Esophagus (tissue), 2 donors: ENCODE results near the gene GDF2. TPM values are rescaled to one million over a fixed set of nuclear protein-coding genes. Genes with fewer than 3 reads are reported as not detected.

Experiments
- H3K27ac ChIP-seq, 2 donors: one replicate each; pipeline ENCODE4 v1.5.1; 2013; ENCODE audit warnings: low read depth in 2 of 2, mild to moderate bottlenecking in 2 of 2, inconsistent platforms in 1 of 2, low read length in 1 of 2, moderate library complexity in 1 of 2
- H3K27me3 ChIP-seq, 2 donors: one replicate each; pipeline ENCODE4 v1.6.1; 2013; ENCODE audit warnings: low read length in 2 of 2, control low read depth in 1 of 2, mild to moderate bottlenecking in 1 of 2; ENCODE audit not compliant: insufficient read depth in 2 of 2, control insufficient read depth in 1 of 2
- H3K36me3 ChIP-seq, 2 donors: one replicate each; pipeline ENCODE4 v1.6.1; 2013; ENCODE audit warnings: low read length in 1 of 2; ENCODE audit not compliant: control insufficient read depth in 2 of 2, insufficient read depth in 2 of 2
- H3K4me1 ChIP-seq, 2 donors: one replicate each; pipeline ENCODE4 v1.6.1; 2013; ENCODE audit warnings: low read length in 1 of 2; ENCODE audit not compliant: control insufficient read depth in 2 of 2, insufficient read depth in 2 of 2
- H3K4me3 ChIP-seq, 2 donors: one replicate each; pipeline ENCODE4 v1.5.1; 2013; ENCODE audit warnings: low read length in 2 of 2, mild to moderate bottlenecking in 2 of 2, low read depth in 1 of 2, moderate library complexity in 1 of 2
- H3K9me3 ChIP-seq, 2 donors: one replicate each; pipeline ENCODE4 v1.6.1; 2013; ENCODE audit warnings: mild to moderate bottlenecking in 2 of 2, low read depth in 1 of 2, low read length in 1 of 2, moderate library complexity in 1 of 2; ENCODE audit not compliant: control insufficient read depth in 2 of 2, insufficient read depth in 1 of 2
- WGBS, 2 donors: extraction: QIAGEN DNeasy Blood & Tissue Kit; methylation state at CpG; one replicate each; pipeline ENCODE4 v1.1.7; 2013; 5-methylcytosine and 5-hydroxymethylcytosine counted together
- polyA plus RNA-seq, 2 donors: library from polyadenylated mRNA; stranded (reverse); fragments of 200-250 nt; gene quantifications; one replicate each; pipeline ENCODE4 v1.2.3, GENCODE V29; 2013
- donor health status: healthy with polysubstance abuse.
- donor health status: Bipolar disorder and iron deficiency.

Gene GDF2
- polyA plus RNA-seq, 2 donors = not detected

GRCh38 chr10:47354900-47355299 lies 32.6 kb downstream of the GDF2 start:
- H3K4me1 ChIP-seq = peaks cover 0 to under 1% of the 10 kb centered on the region in 2 donors
- H3K4me3 ChIP-seq = no peak overlapping the region
- H3K27me3 ChIP-seq = no peaks in the 10 kb centered on the region
- H3K9me3 ChIP-seq = no peaks in the 10 kb centered on the region
- H3K36me3 ChIP-seq = no peaks in the 10 kb centered on the region
- H3K27ac ChIP-seq = no peak overlapping the region
- whole genome bisulfite sequencing, 2 donors = 74 to 81% methylated on average over 1 of the region's 1 CpG

GRCh38 chr10:47356708-47357107 lies 34.5 kb downstream of the GDF2 start:
- 79 to 84% methylated on average over 5 of the region's 5 CpGs for whole genome bisulfite sequencing, 2 donors

DNA sequence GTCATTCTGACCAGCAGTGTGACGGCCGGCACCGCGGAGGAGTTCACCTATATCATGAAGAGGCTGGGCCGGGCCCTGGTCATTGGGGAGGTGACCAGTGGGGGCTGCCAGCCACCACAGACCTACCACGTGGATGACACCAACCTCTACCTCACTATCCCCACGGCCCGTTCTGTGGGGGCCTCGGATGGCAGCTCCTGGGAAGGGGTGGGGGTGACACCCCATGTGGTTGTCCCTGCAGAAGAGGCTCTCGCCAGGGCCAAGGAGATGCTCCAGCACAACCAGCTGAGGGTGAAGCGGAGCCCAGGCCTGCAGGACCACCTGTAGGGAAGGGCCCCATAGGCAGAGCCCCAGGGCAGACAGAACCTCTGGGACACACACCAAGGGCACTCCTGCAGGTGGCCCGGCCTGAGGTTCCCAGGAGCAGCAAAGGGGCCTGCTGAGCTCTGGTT lies 34.9 kb downstream of the GDF2 start:
- H3K27ac ChIP-seq = no peak overlapping the region
- no peaks in the 10 kb centered on the region for H3K9me3 ChIP-seq
- no peaks in the 10 kb centered on the region for H3K27me3 ChIP-seq
- H3K4me1 ChIP-seq = peaks cover 0 to 5% of the 10 kb centered on the region in 2 donors
- 92 to 94% methylated on average over 11 to 12 of the region's 12 CpGs for WGBS, 2 donors
- no peaks in the 10 kb centered on the region for H3K36me3 ChIP-seq
- H3K4me3 ChIP-seq = no peak overlapping the region

More at GRCh38 chr10:47356708-47357107, 34.5 kb downstream of the GDF2 start:
- Histone ChIP-seq H3K9me3 (no peaks in the 10 kb centered on the region), H3K4me3 (no peak overlapping the region), H3K27ac (no peak overlapping the region), H3K27me3 (no peaks in the 10 kb centered on the region), H3K36me3 (no peaks in the 10 kb centered on the region), H3K4me1 (peaks cover 0 to 5% of the 10 kb centered on the region in 2 donors)

- 96 to 97% methylated on average over 3 of the region's 3 CpGs for WGBS, 2 donors
- H3K9me3 ChIP-seq = no peaks in the 10 kb centered on the region
- no peaks in the 10 kb centered on the region for H3K36me3 ChIP-seq
- H3K27me3 ChIP-seq = no peaks in the 10 kb centered on the region
- no peak overlapping the region for H3K27ac ChIP-seq
- H3K4me1 ChIP-seq = peaks cover 0 to 5% of the 10 kb centered on the region in 2 donors
- H3K4me3 ChIP-seq = no peak overlapping the region
Observed at GRCh38 chr10:47357911-47358310, 35.7 kb downstream of the GDF2 start.

- H3K27me3 ChIP-seq = no peaks in the 10 kb centered on the region
- H3K27ac ChIP-seq = no peak overlapping the region
- H3K36me3 ChIP-seq = no peaks in the 10 kb centered on the region
- peaks cover 0 to 5% of the 10 kb centered on the region in 2 donors for H3K4me1 ChIP-seq
- no peak overlapping the region for H3K4me3 ChIP-seq
- no peaks in the 10 kb centered on the region for H3K9me3 ChIP-seq
- WGBS, 2 donors = 90% methylated on average over 3 of the region's 3 CpGs
Observed at GRCh38 chr10:47358457-47358856, 36.2 kb downstream of the GDF2 start.

DNA sequence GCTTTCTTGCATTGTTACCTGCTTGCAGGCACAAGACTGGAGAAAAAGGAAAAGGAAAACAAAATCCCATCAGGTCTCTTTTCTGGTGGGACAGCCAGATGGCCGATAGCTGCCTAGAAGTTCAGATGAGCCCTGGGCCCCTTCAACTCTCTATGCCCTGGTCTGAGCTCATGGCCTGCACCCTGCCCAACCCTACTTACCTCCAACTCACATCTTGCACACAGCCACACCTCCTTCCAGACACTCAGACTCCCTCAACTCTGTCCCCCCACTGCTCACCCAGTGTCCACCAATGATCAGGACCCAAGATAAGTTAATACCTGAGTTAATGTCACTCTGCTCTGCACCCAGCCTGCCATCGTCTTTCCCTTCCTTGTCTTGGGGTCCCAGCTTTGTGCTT lies 36.8 kb downstream of the GDF2 start:
- Histone ChIP-seq H3K4me1 (peaks cover 0 to 5% of the 10 kb centered on the region in 2 donors), H3K27me3 (no peaks in the 10 kb centered on the region), H3K4me3 (no peak overlapping the region), H3K9me3 (no peaks in the 10 kb centered on the region), H3K27ac (no peak overlapping the region), H3K36me3 (no peaks in the 10 kb centered on the region)
- 78 to 90% methylated on average over 2 of the region's 2 CpGs for WGBS, 2 donors

GRCh38 chr10:47359626-47360418 lies 37.6 kb downstream of the GDF2 start:
- Histone ChIP-seq H3K36me3 (no peaks in the 10 kb centered on the region), H3K27ac (no peak overlapping the region), H3K4me3 (no peak overlapping the region), H3K4me1 (peaks cover 0 to 5% of the 10 kb centered on the region in 2 donors), H3K9me3 (no peaks in the 10 kb centered on the region), H3K27me3 (no peaks in the 10 kb centered on the region)
- 73 to 76% methylated on average over 4 of the region's 4 CpGs for WGBS, 2 donors

DNA sequence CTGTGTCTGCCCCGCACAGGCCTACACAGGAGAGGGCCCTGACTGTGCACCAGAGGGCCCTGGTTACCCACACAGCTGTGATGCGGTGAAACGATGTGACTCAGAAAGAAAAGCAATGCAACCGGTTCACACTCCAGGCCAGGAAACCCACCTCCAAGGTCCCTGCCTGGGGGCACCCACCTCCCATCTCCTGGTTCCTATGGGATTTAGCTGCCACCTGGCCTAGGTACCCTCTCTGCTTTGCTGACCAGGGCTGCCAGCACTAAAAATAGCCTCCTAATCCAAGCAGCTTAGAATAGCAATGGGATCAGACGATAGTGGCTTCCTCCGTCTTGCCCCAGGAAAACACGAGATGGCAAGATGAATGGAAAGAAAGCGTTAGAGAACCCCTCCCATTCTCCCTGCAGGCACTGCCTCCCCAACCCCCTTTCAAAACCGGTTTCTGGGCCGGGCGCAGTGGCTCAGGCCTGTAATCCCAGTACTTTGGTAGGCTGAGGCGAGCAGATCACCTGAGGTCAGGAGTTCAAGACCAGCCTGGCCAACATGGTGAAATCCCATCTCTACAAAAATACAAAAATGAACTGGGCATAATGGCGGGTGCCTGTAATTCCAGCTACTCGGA lies 38.3 kb downstream of the GDF2 start:
- Histone ChIP-seq H3K9me3 (no peaks in the 10 kb centered on the region), H3K4me3 (no peak overlapping the region), H3K27me3 (no peaks in the 10 kb centered on the region), H3K4me1 (peaks cover 0 to 5% of the 10 kb centered on the region in 2 donors), H3K36me3 (no peaks in the 10 kb centered on the region), H3K27ac (no peak overlapping the region)
- WGBS, 2 donors = 61 to 73% methylated on average over 14 of the region's 14 CpGs

- WGBS, 2 donors = 68 to 70% methylated on average over 9 of the region's 9 CpGs
- Histone ChIP-seq H3K4me1 (peaks cover 0 to 5% of the 10 kb centered on the region in 2 donors), H3K27me3 (no peaks in the 10 kb centered on the region)
Observed at GRCh38 chr10:47361293-47361692, 39.0 kb downstream of the GDF2 start.

More at GRCh38 chr10:47361293-47361692, 39.0 kb downstream of the GDF2 start:
- Histone ChIP-seq H3K4me3 (no peak overlapping the region), H3K36me3 (no peaks in the 10 kb centered on the region), H3K9me3 (no peaks in the 10 kb centered on the region), H3K27ac (no peak overlapping the region)
